HFF-Myc (cell line): ENCODE data around the gene MBNL3.

Experiments
- DNase-seq: peaks from one replicate; pipeline ENCODE4 v3.0.0-alpha.2; 2011; ENCODE audit warnings: low read depth; ENCODE audit errors: extremely low read depth
- H3K4me3 ChIP-seq: replicated peaks from 2 replicates; pipeline ENCODE4 v1.5.1; 2011; ENCODE audit warnings: low read depth, mild to moderate bottlenecking, control low read depth, low read length
- TF ChIP-seq, protein P1 (sequence below): IDR thresholded peaks from 2 replicates; pipeline ENCODE4 v1.5.1; 2012; ENCODE audit warnings: mild to moderate bottlenecking, low read depth, low read length, control low read depth; ENCODE audit errors: missing control alignments

The MBNL3 gene

DNA sequence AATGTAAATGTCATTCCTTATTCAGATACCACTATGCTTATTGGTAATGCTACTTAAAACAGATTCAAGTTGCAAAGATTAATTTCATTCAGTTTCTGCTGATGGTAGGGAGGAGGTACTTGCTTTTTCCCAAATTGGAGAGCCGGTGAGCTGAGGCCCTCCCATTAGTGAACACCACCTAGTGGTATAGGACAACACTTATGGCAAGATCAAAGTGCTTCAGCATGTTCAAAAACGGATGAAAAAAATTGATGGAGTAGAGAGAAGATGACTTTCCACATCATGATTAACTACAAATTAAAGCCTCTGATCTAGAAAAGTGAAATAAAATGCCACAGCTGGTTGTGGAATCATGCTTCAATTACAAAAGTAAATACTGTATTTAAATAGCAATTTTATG, 112.9 kb downstream of the MBNL3 start:
- H3K4me3 ChIP-seq = no peak overlapping the region
- TF ChIP-seq, protein P1, sequence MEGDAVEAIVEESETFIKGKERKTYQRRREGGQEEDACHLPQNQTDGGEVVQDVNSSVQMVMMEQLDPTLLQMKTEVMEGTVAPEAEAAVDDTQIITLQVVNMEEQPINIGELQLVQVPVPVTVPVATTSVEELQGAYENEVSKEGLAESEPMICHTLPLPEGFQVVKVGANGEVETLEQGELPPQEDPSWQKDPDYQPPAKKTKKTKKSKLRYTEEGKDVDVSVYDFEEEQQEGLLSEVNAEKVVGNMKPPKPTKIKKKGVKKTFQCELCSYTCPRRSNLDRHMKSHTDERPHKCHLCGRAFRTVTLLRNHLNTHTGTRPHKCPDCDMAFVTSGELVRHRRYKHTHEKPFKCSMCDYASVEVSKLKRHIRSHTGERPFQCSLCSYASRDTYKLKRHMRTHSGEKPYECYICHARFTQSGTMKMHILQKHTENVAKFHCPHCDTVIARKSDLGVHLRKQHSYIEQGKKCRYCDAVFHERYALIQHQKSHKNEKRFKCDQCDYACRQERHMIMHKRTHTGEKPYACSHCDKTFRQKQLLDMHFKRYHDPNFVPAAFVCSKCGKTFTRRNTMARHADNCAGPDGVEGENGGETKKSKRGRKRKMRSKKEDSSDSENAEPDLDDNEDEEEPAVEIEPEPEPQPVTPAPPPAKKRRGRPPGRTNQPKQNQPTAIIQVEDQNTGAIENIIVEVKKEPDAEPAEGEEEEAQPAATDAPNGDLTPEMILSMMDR = peak; percentile 27
- no peak for DNase-seq

- TF ChIP-seq, protein P1 = no peak
- no peak overlapping the region for H3K4me3 ChIP-seq
- DNase-seq = no peak
Observed at GRCh38 chrX:132373610-132374009, 115.2 kb downstream of the MBNL3 start.

DNA sequence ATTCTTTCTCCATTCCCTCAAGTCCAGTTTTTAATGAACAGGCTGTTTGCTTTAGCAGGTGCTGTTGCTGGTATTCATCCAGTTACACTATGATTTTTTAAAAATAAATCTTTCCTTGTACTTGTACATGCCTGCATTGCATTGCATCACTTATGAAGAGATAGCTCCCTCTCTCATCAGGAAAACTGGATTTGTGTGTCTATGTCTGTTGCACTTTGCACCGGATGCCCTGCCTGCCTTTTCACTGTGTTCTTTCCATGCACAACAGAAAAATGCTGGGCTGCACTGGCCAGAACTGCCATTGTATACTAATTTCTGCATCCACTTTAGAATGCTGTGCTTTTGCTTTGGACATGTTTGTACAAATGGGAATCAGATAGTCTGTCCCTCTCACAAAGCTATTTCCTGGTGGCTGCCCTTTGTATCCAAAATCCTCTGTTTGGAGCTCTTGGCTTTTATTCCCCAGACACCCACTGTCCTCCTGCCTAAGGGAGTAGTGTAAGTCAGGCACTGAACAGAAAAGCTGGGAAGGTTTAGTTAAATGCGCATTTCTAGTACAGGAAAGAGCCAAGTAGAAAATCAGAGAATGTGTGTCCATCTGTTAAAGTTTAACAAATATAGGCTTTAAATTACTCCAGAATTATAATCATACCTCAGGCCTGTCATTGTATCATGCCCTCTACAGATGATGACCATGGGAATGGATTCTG, 119.1 kb downstream of the MBNL3 start:
- H3K4me3 ChIP-seq = no peak overlapping the region
- TF ChIP-seq, protein P1 = no peak
- DNase-seq = no peak

GRCh38 chrX:132367984-132368383, 120.9 kb downstream of the MBNL3 start:
- no peak overlapping the region for H3K4me3 ChIP-seq
- DNase-seq = no peak
- TF ChIP-seq, protein P1 = no peak

DNA sequence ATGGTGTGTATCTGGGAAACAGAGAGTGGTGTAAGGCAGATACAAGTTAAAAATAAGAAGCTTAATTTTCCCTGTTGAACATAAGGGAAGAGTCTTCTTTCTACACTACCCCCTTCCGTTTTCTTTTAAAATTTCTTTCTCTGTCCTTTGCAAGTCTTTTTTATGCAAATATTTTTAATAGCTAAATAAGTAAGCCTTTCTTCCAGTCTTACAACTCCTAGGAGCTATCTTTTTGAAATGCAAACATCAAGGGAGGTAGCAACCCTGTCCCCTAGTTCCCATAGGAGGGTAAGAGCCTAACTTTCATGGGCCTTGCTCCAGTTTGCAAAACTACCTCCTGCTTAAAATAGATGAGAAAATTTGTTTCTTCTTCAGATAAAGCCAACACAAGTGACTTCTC, 121.5 kb downstream of the MBNL3 start:
- DNase-seq = no peak
- TF ChIP-seq, protein P1 = no peak
- no peak overlapping the region for H3K4me3 ChIP-seq

DNA sequence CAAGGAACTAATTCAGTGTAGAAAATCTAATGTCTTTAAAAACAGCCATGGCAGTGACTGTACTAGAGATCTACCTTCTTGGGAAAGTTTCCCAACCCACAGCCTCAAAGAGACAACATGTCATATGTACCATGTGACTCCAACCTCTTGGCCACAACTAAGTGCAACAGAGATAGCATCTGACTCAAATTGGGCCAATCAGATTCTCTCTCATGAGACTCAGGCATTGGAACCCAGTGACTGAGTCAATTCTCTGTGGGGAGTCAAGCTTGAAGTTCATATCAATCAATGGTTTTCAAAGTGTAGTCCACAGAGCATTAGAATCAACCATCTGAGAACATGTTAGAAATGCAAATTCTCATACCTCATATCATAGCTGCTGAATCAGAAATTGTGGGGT, 123.3 kb downstream of the MBNL3 start:
- TF ChIP-seq, protein P1 = no peak
- no peak overlapping the region for H3K4me3 ChIP-seq
- DNase-seq = no peak

- TF ChIP-seq, protein P1 = no peak
- H3K4me3 ChIP-seq = no peak overlapping the region
- no peak for DNase-seq
Observed at GRCh38 chrX:132364313-132364712, 124.5 kb downstream of the MBNL3 start.
